Endothelial cell of umbilical vein (primary cell): ENCODE data around the gene SEPTIN5. TPM values are rescaled to one million over a fixed set of nuclear protein-coding genes. Genes with fewer than 3 reads are reported as not detected.
A peak's percentile ranks its signal among the peaks of the same experiment; 100 is the strongest.

Experiments
- BruUV-seq: library from RNA; stranded (reverse); fragments of 400-500 nt; replicated peaks from 2 replicates; lab custom pipeline; 2021; lab: Mats Ljungman, UMichigan
- CTCF ChIA-PET: fragments of 300-600, 350-600 bp; sonication (Branson Sonifier 250); formaldehyde crosslinking; loops from one replicate; lab custom pipeline; 2021; ENCODE audit warnings: antibody characterized with exemption, inconsistent platforms; lab: Charles Lee
- POLR2A ChIA-PET: fragments of 300-600, 350-600 bp; sonication (Branson Sonifier 250); formaldehyde crosslinking; loops from one replicate; lab custom pipeline; 2021; ENCODE audit warnings: antibody characterized with exemption, inconsistent platforms; lab: Charles Lee
- DNase-seq: peaks from one replicate; pipeline ENCODE4 v3.0.0-alpha.2; 2011; ENCODE audit warnings: low read depth, low spot score
- FAIRE-seq: peaks from 2 replicates; lab custom pipeline; 2011; peaks lifted over from hg19 to GRCh38; lab: Jason Lieb, UNC
- H2AFZ ChIP-seq: 2 replicates; pipeline ENCODE4 v1.6.0; 2012; ENCODE audit warnings: low read depth, low read length, control low read depth, inconsistent platforms
- H3K27ac ChIP-seq: 2 replicates; pipeline ENCODE4 v1.5.1; 2011; ENCODE audit warnings: low read depth, mild to moderate bottlenecking, control low read depth, low read length, moderate library complexity; ENCODE audit not compliant: insufficient read depth
- H3K27me3 ChIP-seq, 2 experiments: 2 replicates each; pipeline versions ENCODE4 v1.6.0 to v1.6.1; 2011; ENCODE audit warnings: low read length in 2 of 2, mixed read lengths in 1 of 2; ENCODE audit not compliant: control insufficient read depth in 2 of 2, insufficient read depth in 2 of 2
- H3K36me3 ChIP-seq, 2 experiments: 2 replicates in 1 of 2; 3 replicates in 1 of 2; pipeline ENCODE4 v1.5.1; 2011; ENCODE audit warnings: low read length in 2 of 2, mild to moderate bottlenecking in 1 of 2, moderate library complexity in 1 of 2; ENCODE audit not compliant: control insufficient read depth in 2 of 2, insufficient read depth in 2 of 2; ENCODE audit errors: extremely low read depth in 1 of 2
- H3K4me1 ChIP-seq: 3 replicates; pipeline ENCODE4 v1.5.1; 2011; ENCODE audit warnings: mild to moderate bottlenecking, low read length; ENCODE audit not compliant: control insufficient read depth, insufficient read depth; ENCODE audit errors: extremely low read depth
- H3K4me2 ChIP-seq: 2 replicates; pipeline ENCODE4 v1.6.1; 2011; ENCODE audit warnings: low read length, control low read depth, mixed read lengths; ENCODE audit not compliant: insufficient read depth
- H3K4me3 ChIP-seq, 3 experiments: fragments of 200-600 bp in 1 of 3; sonication (generic), shearing (Covaris generic) in 1 of 3; replicated peaks in 1 of 3; 2 replicates each; pipeline ENCODE4 v1.5.1; 2011 to 2016; ENCODE audit warnings: control low read depth in 3 of 3, low read length in 3 of 3, mild to moderate bottlenecking in 2 of 3, inconsistent platforms in 1 of 3, low read depth in 1 of 3, moderate library complexity in 1 of 3; ENCODE audit not compliant: insufficient read depth in 1 of 3
- H3K79me2 ChIP-seq: 2 replicates; pipeline ENCODE4 v1.6.0; 2012; ENCODE audit warnings: low read length, inconsistent platforms; ENCODE audit not compliant: control insufficient read depth, insufficient read depth
- H3K9ac ChIP-seq: replicated peaks from 2 replicates; pipeline ENCODE3; 2011; ENCODE audit warnings: low read length, control low read depth; ENCODE audit not compliant: insufficient read depth; ENCODE audit errors: extremely low read depth
- H3K9me1 ChIP-seq: replicated peaks from 3 replicates; pipeline ENCODE4 v1.6.0; 2011; ENCODE audit warnings: mild to moderate bottlenecking, low read length; ENCODE audit not compliant: control insufficient read depth, insufficient read depth; ENCODE audit errors: extremely low read depth
- H3K9me3 ChIP-seq: replicated peaks from 2 replicates; pipeline ENCODE4 v1.5.1; 2012; ENCODE audit warnings: low read length, inconsistent platforms; ENCODE audit not compliant: control insufficient read depth, insufficient read depth
- H4K20me1 ChIP-seq: replicated peaks from 2 replicates; pipeline ENCODE3; 2011; ENCODE audit warnings: mild to moderate bottlenecking, low read length; ENCODE audit not compliant: control insufficient read depth, insufficient read depth; ENCODE audit errors: extremely low read depth
- CTCF ChIP-seq, 2 donors: IDR thresholded peaks; 1 replicate in 1 of 2; 2 replicates in 1 of 2; pipeline ENCODE4 v1.5.1; 2011; ENCODE audit warnings: low read length in 2 of 2, mild to moderate bottlenecking in 2 of 2, moderate library complexity in 2 of 2, control low read depth in 1 of 2, inconsistent platforms in 1 of 2, low read depth in 1 of 2; ENCODE audit not compliant: insufficient read depth in 1 of 2; ENCODE audit errors: extremely low read depth in 1 of 2
- EZH2 ChIP-seq: IDR thresholded peaks from 2 replicates; pipeline ENCODE4 v1.6.1; 2012; ENCODE audit warnings: borderline replicate concordance, low read depth, mild to moderate bottlenecking, moderate library complexity, low read length, inconsistent platforms; ENCODE audit not compliant: severe bottlenecking
- FOS ChIP-seq: IDR thresholded peaks from 2 replicates; pipeline ENCODE4 v1.6.1; 2011; ENCODE audit warnings: mild to moderate bottlenecking, low read length, moderate library complexity, borderline replicate concordance; ENCODE audit not compliant: insufficient read depth
- GATA2 ChIP-seq: IDR thresholded peaks from 2 replicates; pipeline ENCODE4 v1.7.0; 2011; ENCODE audit warnings: low read depth, mild to moderate bottlenecking, moderate library complexity, mixed read lengths, low read length; ENCODE audit not compliant: insufficient read length, insufficient read depth
- JUN ChIP-seq: IDR thresholded peaks from 2 replicates; pipeline ENCODE4 v1.6.1; 2011; ENCODE audit warnings: borderline replicate concordance, low read depth; ENCODE audit not compliant: insufficient read length, insufficient read depth
- MYC ChIP-seq: IDR thresholded peaks from one replicate; pipeline ENCODE4 v1.6.1; 2011; ENCODE audit warnings: mild to moderate bottlenecking, low read depth, low read length
- POLR2A ChIP-seq: IDR thresholded peaks from 2 replicates; pipeline ENCODE4 v1.6.1; 2012; ENCODE audit warnings: low read depth, mild to moderate bottlenecking, control low read depth, low read length
- POLR2AphosphoS5 ChIP-seq: IDR thresholded peaks from 2 replicates; pipeline ENCODE4 v1.6.1; 2012; ENCODE audit warnings: low read depth, mild to moderate bottlenecking, control low read depth, low read length, moderate library complexity; ENCODE audit not compliant: insufficient read depth
- dilution Hi-C: fragments of 300-500 bp; cut with MboI; formaldehyde crosslinking; loops from one replicate; pipeline ENCODE4 v1.15.0; 2019; ENCODE audit warnings: low sequenced_read_pairs; ENCODE audit not compliant: extremely low pct_ligation_motif_present
- intact Hi-C: fragments of 100-400 bp; cut with micrococcal nuclease; formaldehyde crosslinking; loops from one replicate; pipeline ENCODE4 v1.10.0; 2022
- polyA plus RNA-seq, 4 experiments: library from polyadenylated mRNA; depleted of rRNA in 3 of 4; stranded (reverse) in 3 of 4; unstranded in 1 of 4; fragments of >200 nt; gene quantifications; 2 replicates each; pipeline versions ENCODE4 v1.2.1 to v1.2.3, GENCODE V29; 2011 to 2012; ENCODE audit warnings: missing spikeins in 1 of 4
- total RNA-seq: library from RNA; stranded (reverse); gene quantifications from 2 replicates; pipeline ENCODE4 v1.2.3, GENCODE V29; 2021
- TF ChIP-seq, protein P1 (sequence below): IDR thresholded peaks from 2 replicates; pipeline ENCODE4 v1.6.1; 2011; ENCODE audit not compliant: insufficient read depth, insufficient read length

The SEPTIN5 gene
- total and polyA plus RNA-seq, 2 donors (not counting 3 experiments of a cell fraction or from before 2014, with no cell fraction given): 31.1 to 35.8 TPM

DNA sequence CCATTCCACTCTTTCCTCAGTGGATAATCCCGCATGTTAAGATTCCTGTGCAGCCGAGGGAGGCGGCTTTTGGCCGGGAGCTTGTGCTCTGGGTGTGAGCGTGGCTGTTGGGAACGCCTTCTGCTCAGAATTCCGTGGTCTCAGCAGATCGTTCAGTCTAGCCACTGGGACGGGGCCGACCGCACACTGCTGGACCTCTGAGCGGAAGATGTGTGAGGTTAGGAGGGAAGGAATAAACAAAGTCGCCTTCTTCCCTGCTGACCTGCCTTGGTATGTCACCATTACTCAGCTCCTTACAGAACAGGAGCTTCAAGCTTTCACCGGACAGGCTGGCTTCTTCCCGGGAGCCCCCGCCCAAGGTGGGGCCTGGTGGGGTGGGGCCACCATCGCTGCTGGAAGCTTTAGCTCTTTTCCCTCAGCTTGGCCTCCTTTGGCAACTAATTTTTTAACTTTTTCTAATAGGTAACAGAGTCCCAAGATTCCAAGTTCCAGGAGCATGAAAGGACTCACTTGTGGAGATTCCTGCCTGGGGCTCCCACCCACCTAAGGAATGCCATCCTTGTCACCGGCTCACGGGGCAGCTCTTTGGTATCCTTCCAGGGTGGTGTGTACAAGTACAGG is 22.5 kb upstream of the SEPTIN5 start:
- Histone ChIP-seq H3K36me3 (no peaks in the 10 kb centered on the region), H3K27me3 (peaks cover 0 to 1% of the 10 kb centered on the region in 2 experiments), H3K4me3 (no peak overlapping the region), H3K79me2 (no peaks in the 10 kb centered on the region), H3K27ac (no peak overlapping the region), H3K9me1 (no peaks in the 10 kb centered on the region), H3K9me3 (no peaks in the 10 kb centered on the region), H3K4me1 (peaks cover 6% of the 10 kb centered on the region), H2AFZ (peak overlapping the region; percentile 58), H3K9ac (no peak overlapping the region), H3K4me2 (peak overlapping the region; percentile 34), H4K20me1 (no peaks in the 10 kb centered on the region)
- POLR2A ChIA-PET: no interaction called here
- CTCF ChIA-PET: interaction anchor here (1.0 to 1.3 kb wide), 3 partner anchors 12 to 62 kb away, joined by 4 to 7 read pairs (median 4); no protein-coding TSS in a partner anchor
- dilution Hi-C loops: no loop called here
- FAIRE-seq: peak; percentile 78
- peak; percentile 35 for DNase-seq
- TF ChIP-seq EZH2: no peak
- no peak for TF ChIP-seq CTCF (IDR thresholded peaks at IDR 0.05; ENCODE audit: extremely low read depth in 1 of 2, insufficient read depth in 1 of 2, low read depth in 1 of 2, low read length in 2 of 2)
- TF ChIP-seq, protein P1, sequence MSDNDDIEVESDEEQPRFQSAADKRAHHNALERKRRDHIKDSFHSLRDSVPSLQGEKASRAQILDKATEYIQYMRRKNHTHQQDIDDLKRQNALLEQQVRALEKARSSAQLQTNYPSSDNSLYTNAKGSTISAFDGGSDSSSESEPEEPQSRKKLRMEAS: no peak
- no peak for TF ChIP-seq JUN
- TF ChIP-seq MYC: no peak
- no peak for TF ChIP-seq POLR2AphosphoS5
- no peak for TF ChIP-seq POLR2A
- no peak for TF ChIP-seq FOS
- no peak for TF ChIP-seq GATA2
- intact Hi-C loops: no loop called here
- BruUV-seq: no TSS peak
